HUES48 (cell line): ENCODE results near the gene TOR1B.
A peak's percentile ranks its signal among the peaks of the same experiment; 100 is the strongest.
"Not testable (repeated sequence)": the region's sequence is repeated elsewhere in the genome, so short reads cannot be mapped to it uniquely, and the experiment has no call there.

Experiments
- H3K27ac ChIP-seq: one replicate; pipeline ENCODE4 v1.7.0; 2013; ENCODE audit warnings: low read depth, low read length, inconsistent platforms
- H3K27me3 ChIP-seq: 2 replicates; pipeline ENCODE4 v1.6.1; 2013; ENCODE audit warnings: mild to moderate bottlenecking, low read length; ENCODE audit not compliant: control insufficient read depth, insufficient read depth
- H3K36me3 ChIP-seq: 2 replicates; pipeline ENCODE4 v1.6.1; 2013; ENCODE audit warnings: low read length; ENCODE audit not compliant: control insufficient read depth, insufficient read depth
- H3K4me1 ChIP-seq: 2 replicates; pipeline ENCODE4 v1.6.1; 2013; ENCODE audit warnings: mild to moderate bottlenecking, low read length; ENCODE audit not compliant: control insufficient read depth, insufficient read depth
- H3K4me3 ChIP-seq: 2 replicates; pipeline ENCODE4 v1.5.1; 2013; ENCODE audit warnings: mild to moderate bottlenecking, low read depth, low read length
- H3K9ac ChIP-seq: 2 replicates; pipeline ENCODE4 v1.6.1; 2013; ENCODE audit warnings: mild to moderate bottlenecking, low read depth, low read length, moderate library complexity
- H3K9me3 ChIP-seq: 2 replicates; pipeline ENCODE4 v1.6.1; 2013; ENCODE audit warnings: low read length; ENCODE audit not compliant: control insufficient read depth, insufficient read depth

Gene TOR1B

DNA sequence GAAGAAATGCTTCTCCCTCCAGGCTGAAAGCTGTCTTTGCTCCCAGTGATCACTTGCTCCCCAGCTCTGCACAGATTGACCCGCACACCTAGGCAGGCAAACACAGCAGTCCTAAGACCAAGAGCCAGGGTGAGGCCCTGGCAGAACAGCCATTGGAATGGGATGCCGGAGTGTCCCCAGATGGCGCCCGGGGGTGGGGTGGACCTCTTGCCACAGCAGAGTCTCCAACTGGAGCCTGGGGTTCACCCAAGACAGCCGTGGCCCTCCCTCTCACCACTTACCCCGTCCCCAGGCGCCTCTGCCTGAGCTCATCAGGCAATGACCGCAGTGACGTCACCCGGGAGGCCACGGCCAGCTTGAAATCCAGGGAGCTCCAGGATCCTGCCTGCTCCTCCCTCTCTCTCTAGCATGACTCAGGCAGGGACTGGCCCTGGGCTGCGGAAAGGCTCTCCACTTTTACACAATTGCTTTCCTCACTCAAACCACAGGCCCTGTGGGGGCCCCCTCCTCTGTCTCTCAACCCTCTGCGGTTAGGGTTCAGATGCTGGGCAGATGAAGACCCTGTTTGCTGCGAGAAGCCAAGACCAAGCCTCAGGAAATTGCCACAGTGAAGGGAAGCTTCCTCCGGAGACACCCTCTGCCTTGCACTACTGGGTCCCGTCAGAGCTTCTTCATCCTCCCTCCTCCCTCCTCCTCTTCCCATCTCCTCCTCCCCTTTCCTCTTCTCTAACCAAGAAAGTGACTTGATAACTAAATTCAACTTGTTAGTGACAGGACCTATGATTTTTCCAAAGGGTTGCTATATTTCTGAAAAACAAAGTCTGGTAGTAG, 25.8 kb upstream of the TOR1B start:
- H3K9me3 ChIP-seq: no peaks in the 10 kb centered on the region
- H3K4me1 ChIP-seq: peaks cover 6% of the 10 kb centered on the region; the same call in 1 of the 2 replicates
- H3K27ac ChIP-seq: peak overlapping the region; percentile 42
- H3K36me3 ChIP-seq: no peaks in the 10 kb centered on the region
- no peak overlapping the region for H3K4me3 ChIP-seq
- H3K27me3 ChIP-seq: no peaks in the 10 kb centered on the region
- no peak overlapping the region for H3K9ac ChIP-seq

DNA sequence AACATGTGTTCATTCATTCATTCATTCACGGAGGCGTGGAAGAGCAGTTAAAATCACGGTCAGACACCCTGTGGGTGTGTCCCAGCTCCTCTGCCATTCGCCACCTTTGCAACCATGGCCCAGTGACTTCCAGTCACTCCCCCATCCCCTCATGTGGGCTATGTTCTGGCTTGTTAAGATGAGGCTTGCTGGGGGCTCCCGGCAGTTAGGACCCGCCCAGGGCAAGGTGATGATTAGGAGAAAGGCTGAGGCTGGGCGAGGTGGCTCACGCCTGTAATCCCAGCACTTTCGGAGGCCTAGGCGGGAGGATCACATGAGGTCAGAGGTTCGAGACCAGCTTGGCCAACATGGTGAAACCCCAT, 25.2 kb upstream of the TOR1B start:
- no peak overlapping the region for H3K4me3 ChIP-seq
- H3K27ac ChIP-seq: no peak overlapping the region
- no peaks in the 10 kb centered on the region for H3K36me3 ChIP-seq
- no peak overlapping the region for H3K9ac ChIP-seq
- H3K27me3 ChIP-seq: no peaks in the 10 kb centered on the region
- H3K9me3 ChIP-seq: no peaks in the 10 kb centered on the region
- peaks cover 6% of the 10 kb centered on the region; the same call in 1 of the 2 replicates for H3K4me1 ChIP-seq

DNA sequence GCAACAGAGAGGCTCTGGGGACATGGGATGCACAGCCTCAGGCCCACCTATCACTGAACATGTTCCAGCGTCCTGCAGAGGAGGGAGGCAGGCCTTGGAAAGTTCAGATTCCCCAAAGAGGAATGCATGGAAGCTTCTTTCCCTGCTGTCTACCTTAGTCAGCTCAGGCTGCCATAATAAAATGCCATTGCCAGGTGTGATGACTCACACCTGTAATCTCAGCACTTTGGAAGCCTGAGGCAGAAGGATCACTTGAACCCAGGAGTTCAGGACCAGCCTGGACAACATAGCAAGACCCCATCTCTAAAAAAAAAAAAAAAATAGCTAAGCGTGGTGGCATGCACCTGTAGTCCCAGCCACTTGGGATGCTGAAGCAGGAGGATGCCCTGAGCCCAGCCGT, 24.5 kb upstream of the TOR1B start:
- H3K36me3 ChIP-seq: no peaks in the 10 kb centered on the region
- H3K27me3 ChIP-seq: no peaks in the 10 kb centered on the region
- peaks cover 6% of the 10 kb centered on the region; the same call in 1 of the 2 replicates for H3K4me1 ChIP-seq
- H3K9me3 ChIP-seq: no peaks in the 10 kb centered on the region
- H3K4me3 ChIP-seq: no peak overlapping the region
- H3K9ac ChIP-seq: no peak overlapping the region
- H3K27ac ChIP-seq: no peak overlapping the region

DNA sequence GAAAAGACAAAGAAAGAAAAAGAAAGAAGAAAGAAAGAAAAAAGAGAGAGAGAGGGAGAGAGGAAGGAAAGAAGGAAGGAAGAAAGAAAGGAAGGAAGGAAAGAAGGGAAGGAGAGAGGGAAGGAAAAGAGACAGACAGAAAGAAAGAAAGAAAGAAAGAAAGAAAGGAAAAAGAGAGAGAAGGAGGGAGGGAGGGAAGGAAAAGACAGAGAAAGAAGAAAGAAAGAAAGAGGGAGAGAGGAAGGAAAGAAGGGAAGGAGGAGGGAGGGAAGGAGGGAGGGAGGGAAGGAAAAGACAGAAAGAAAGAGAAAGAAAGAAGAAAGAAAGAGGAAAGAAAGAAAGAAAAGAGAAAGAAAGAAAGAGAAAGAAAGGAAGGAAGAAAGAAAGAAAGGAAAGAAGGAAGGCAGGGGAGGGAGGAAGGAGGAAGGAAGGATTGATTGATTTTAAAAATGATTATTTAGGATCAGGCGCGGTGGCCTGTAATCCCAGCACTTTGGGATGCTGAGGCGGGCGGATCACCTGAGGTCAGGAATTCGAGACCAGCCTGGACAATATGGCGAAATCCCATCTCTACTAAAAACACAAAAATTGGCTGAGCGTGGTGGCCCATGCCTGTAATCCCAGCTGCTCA, 23.3 kb upstream of the TOR1B start:
- H3K4me1 ChIP-seq: peaks cover 6% of the 10 kb centered on the region; the same call in 1 of the 2 replicates
- no peak overlapping the region for H3K4me3 ChIP-seq
- no peak overlapping the region for H3K9ac ChIP-seq
- H3K27ac ChIP-seq: no peak overlapping the region
- no peaks in the 10 kb centered on the region for H3K36me3 ChIP-seq
- no peaks in the 10 kb centered on the region for H3K9me3 ChIP-seq
- H3K27me3 ChIP-seq: no peaks in the 10 kb centered on the region

- Histone ChIP-seq H3K9me3 (no peaks in the 10 kb centered on the region), H3K4me1 (peaks cover 6% of the 10 kb centered on the region; the same call in 1 of the 2 replicates), H3K4me3 (no peak overlapping the region), H3K9ac (no peak overlapping the region), H3K27ac (no peak overlapping the region), H3K27me3 (no peaks in the 10 kb centered on the region), H3K36me3 (no peaks in the 10 kb centered on the region)
Measured at GRCh38 chr9:129781131-129781530, 21.9 kb upstream of the TOR1B start.

GRCh38 chr9:129781981-129782380, 21.0 kb upstream of the TOR1B start:
- Histone ChIP-seq H3K4me1 (0 out of 2 replicates have a peak, but pooled peaks cover 1% of the 10 kb centered on the region), H3K4me3 (no peak overlapping the region), H3K36me3 (no peaks in the 10 kb centered on the region), H3K9me3 (no peaks in the 10 kb centered on the region), H3K9ac (no peak overlapping the region), H3K27ac (no peak overlapping the region), H3K27me3 (no peaks in the 10 kb centered on the region)

- H3K27me3 ChIP-seq: no peaks in the 10 kb centered on the region
- H3K36me3 ChIP-seq: no peaks in the 10 kb centered on the region
- H3K4me1 ChIP-seq: no peaks in the 10 kb centered on the region
- no peak overlapping the region for H3K27ac ChIP-seq
- H3K9ac ChIP-seq: no peak overlapping the region
- H3K4me3 ChIP-seq: no peak overlapping the region
- H3K9me3 ChIP-seq: no peaks in the 10 kb centered on the region
Measured at GRCh38 chr9:129783516-129784361, 19.2 kb upstream of the TOR1B start.

GRCh38 chr9:129784970-129785369, 18.0 kb upstream of the TOR1B start:
- H3K4me1 ChIP-seq, H3K9ac ChIP-seq, H3K36me3 ChIP-seq, H3K27ac ChIP-seq, H3K9me3 ChIP-seq, H3K4me3 ChIP-seq, H3K27me3 ChIP-seq: not testable (repeated sequence)

DNA sequence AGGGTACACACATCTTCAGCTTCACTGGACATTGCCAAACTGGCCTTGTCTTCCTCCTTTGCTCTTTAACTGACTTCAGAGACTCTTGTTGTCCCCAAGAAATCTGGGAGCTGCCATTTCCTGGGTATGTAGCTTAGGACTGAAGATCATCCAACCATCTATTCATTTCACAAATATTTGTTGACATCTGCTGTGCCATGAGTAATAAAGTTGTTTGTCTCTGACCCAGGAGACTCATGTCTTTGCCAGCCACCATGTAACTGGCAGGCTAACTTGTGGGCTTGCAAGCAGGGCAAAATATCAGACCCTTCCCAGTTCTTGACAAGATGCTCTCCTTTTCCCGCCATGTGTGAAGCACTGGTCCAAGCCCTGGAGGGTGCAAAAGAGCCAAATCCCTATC, 17.1 kb upstream of the TOR1B start:
- Histone ChIP-seq H3K9ac (no peak overlapping the region), H3K36me3 (no peaks in the 10 kb centered on the region), H3K9me3 (no peaks in the 10 kb centered on the region), H3K4me1 (no peaks in the 10 kb centered on the region), H3K4me3 (no peak overlapping the region), H3K27ac (no peak overlapping the region), H3K27me3 (no peaks in the 10 kb centered on the region)

DNA sequence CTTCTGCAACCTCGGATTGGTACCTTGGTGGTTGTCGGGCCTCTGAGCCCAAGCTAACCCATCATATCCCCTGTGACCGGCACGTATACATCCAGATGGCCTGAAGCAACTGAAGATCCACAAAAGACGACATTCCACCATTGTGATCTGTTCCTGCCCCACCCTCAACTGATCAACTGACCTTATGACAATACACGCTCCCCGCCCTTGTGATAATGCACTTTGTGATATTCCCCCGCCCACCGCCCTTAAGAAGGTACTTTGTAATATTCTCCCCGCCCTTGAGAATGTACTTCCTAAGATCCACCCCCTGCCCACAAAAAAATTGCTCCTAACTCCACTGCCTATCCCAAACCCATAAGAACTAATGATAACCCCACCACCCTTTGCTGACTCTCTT, 16.5 kb upstream of the TOR1B start:
- Histone ChIP-seq H3K27me3 (no peaks in the 10 kb centered on the region), H3K9ac (no peak overlapping the region), H3K36me3 (no peaks in the 10 kb centered on the region), H3K4me3 (no peak overlapping the region), H3K4me1 (no peaks in the 10 kb centered on the region), H3K27ac (no peak overlapping the region), H3K9me3 (no peaks in the 10 kb centered on the region)

DNA sequence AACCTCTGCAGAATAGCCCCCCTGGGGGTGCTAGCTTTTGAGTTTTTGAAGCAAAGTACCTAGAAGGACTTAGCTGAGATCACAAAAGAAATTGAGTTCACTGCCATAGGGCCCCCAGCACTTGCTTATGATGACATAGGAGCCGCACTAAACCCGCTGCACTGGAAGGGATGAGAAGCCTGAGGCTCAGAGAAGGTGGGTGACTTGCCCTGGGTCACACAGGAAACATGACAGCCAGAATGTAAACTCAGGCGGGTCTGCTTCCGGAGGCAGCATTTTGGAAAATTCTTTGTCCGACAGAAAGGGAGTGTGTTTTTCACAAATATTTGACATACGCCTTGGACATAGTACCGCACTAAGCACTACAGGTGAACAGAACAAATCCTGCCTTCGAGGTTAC, 8.4 kb upstream of the TOR1B start:
- no peaks in the 10 kb centered on the region for H3K27me3 ChIP-seq
- H3K9ac ChIP-seq: no peak overlapping the region
- H3K36me3 ChIP-seq: no peaks in the 10 kb centered on the region
- H3K4me1 ChIP-seq: no peaks in the 10 kb centered on the region
- H3K27ac ChIP-seq: no peak overlapping the region
- H3K4me3 ChIP-seq: no peak overlapping the region
- no peaks in the 10 kb centered on the region for H3K9me3 ChIP-seq
